H1 (cell line): ENCODE data around the gene POLG. TPM values are rescaled to one million over a fixed set of nuclear protein-coding genes. Genes with fewer than 3 reads are reported as not detected.

Experiments used
- BACH1 ChIP-seq: IDR thresholded peaks from 2 replicates; pipeline ENCODE4 v1.6.1; 2012; ENCODE audit warnings: low read length, improper control_type of control experiment
- CBX8 ChIP-seq: fragments of 300-800, 300-1000 bp; sonication (generic); IDR thresholded peaks from 2 replicates; pipeline ENCODE4 v1.7.1; 2016; ENCODE audit warnings: low read depth, low read length, borderline replicate concordance
- CHD2 ChIP-seq: IDR thresholded peaks from 2 replicates; pipeline ENCODE4 v1.6.1; 2012; ENCODE audit warnings: low read length, improper control_type of control experiment
- CREB1 ChIP-seq: IDR thresholded peaks from 2 replicates; pipeline ENCODE4 v1.6.1; 2012; ENCODE audit warnings: inconsistent platforms
- KDM5A ChIP-seq: fragments of 200-600 bp; IDR thresholded peaks from 2 replicates; pipeline ENCODE4 v1.7.1; 2012; ENCODE audit warnings: mild to moderate bottlenecking, low read length, inconsistent platforms, mixed read lengths
- SUZ12 ChIP-seq: fragments of 200-600 bp; sonication (generic); IDR thresholded peaks from 2 replicates; pipeline ENCODE4 v1.6.1; 2012; ENCODE audit warnings: mild to moderate bottlenecking, inconsistent platforms, low read length, moderate library complexity, mixed read lengths
- polyA plus RNA-seq, 7 experiments: library from polyadenylated mRNA; depleted of rRNA in 3 of 7; stranded (reverse) in 5 of 7; unstranded in 2 of 7; fragments of >200 nt in 5 of 7; fragments of 200-250 nt in 2 of 7; gene quantifications; 1 replicate in 5 of 7; 2 replicates in 1 of 7; 4 replicates in 1 of 7; pipeline versions ENCODE4 v1.2.1 to v1.2.3, GENCODE V29; 2011 to 2013; ENCODE audit warnings: missing spikeins in 2 of 7, mixed read lengths in 2 of 7
- total RNA-seq: library from RNA; stranded (reverse); fragmentation: NEBNext Ultra II Directional; extraction: Animal tissue kit (Norgen Biotek cat#: 25700); gene quantifications from 2 replicates; pipeline ENCODE4 v1.2.1, GENCODE V29; 2021

The POLG gene
- total and polyA plus RNA-seq, 2 of the 8 experiments (the other 6 are each of a cell fraction or from before 2014, with no cell fraction given), result 14.8 to 52.3 TPM

- TF ChIP-seq KDM5A (no peak), BACH1 (no peak), CREB1 (peak; percentile 51; the same call in 1 of the 2 replicates), CHD2 (no peak), CBX8 (no peak), SUZ12 (peak; percentile 84)
These were observed 27.8 kb upstream of the POLG start (continued) for GRCh38 chr15:89362203-89363101.
